ENCODE data around the gene GPR35. TPM values are rescaled to one million over a fixed set of nuclear protein-coding genes. Genes with fewer than 3 reads are reported as not detected.

The GPR35 gene
- polyA plus RNA-seq, 1 donor (not counting 4 experiments of a cell fraction or from before 2014, with no cell fraction given), result 0.04 TPM

GRCh38 chr2:240626531-240627300 is 1.4 kb downstream of the GPR35 start:
- Histone ChIP-seq H3K27ac (ENCODE audit: control insufficient read depth, insufficient read depth, low read length) (no peak overlapping the region), H2AFZ (ENCODE audit: control insufficient read depth, low read length) (no peak overlapping the region), H3K36me3 (ENCODE audit: control insufficient read depth in 2 of 2, extremely low read depth in 1 of 2, insufficient read depth in 2 of 2, low read length in 2 of 2) (no peaks in the 10 kb centered on the region), H4K20me1 (ENCODE audit: control insufficient read depth, extremely low read depth, insufficient read depth, low read length) (no peaks in the 10 kb centered on the region), H3K27me3 (ENCODE audit: control insufficient read depth, extremely low read depth, insufficient read depth, low read length) (no peaks in the 10 kb centered on the region), H3K9me1 (ENCODE audit: control insufficient read depth, extremely low read depth, insufficient read depth, low read length) (no peaks in the 10 kb centered on the region), H3K79me2 (ENCODE audit: control insufficient read depth, insufficient read depth, low read length) (no peaks in the 10 kb centered on the region), H3K4me2 (ENCODE audit: control insufficient read depth, extremely low read depth, insufficient read depth, low read depth, low read length) (no peak overlapping the region), H3K9me3 (ENCODE audit: control insufficient read depth, low read depth, low read length) (no peaks in the 10 kb centered on the region), H3K4me1 (ENCODE audit: control insufficient read depth, extremely low read depth, insufficient read depth, low read length) (no peaks in the 10 kb centered on the region), H3K4me3 (ENCODE audit: control insufficient read depth in 2 of 3, extremely low read depth in 1 of 3, insufficient read depth in 2 of 3, low read depth in 1 of 3, low read length in 3 of 3) (no peak overlapping the region), H3K9ac (ENCODE audit: control insufficient read depth, extremely low read depth, insufficient read depth, low read length) (no peak overlapping the region)
- TF ChIP-seq CTCF (optimal IDR thresholded peaks at IDR 0.05 in 1 of 3, IDR thresholded peaks at IDR 0.05 in 1 of 3, conservative IDR thresholded peaks at IDR 0.05 in 1 of 3; ENCODE audit: extremely low read depth in 1 of 3, insufficient read depth in 2 of 3, low read length in 3 of 3) (no peak), EZH2 (IDR thresholded peaks at IDR 0.05; ENCODE audit: low read length) (no peak)
- DNase-seq (ENCODE audit: low read depth, low spot score), result no peak
- dilution Hi-C loops (cut with MboI; ENCODE audit: extremely low pct_ligation_motif_present, low sequenced_read_pairs), result no loop called here
- FAIRE-seq, result no peak

- no peak for FAIRE-seq
- dilution Hi-C loops (cut with MboI; ENCODE audit: extremely low pct_ligation_motif_present, low sequenced_read_pairs), result no loop called here
- Histone ChIP-seq H3K4me2 (ENCODE audit: control insufficient read depth, extremely low read depth, insufficient read depth, low read depth, low read length) (no peak overlapping the region), H3K27ac (ENCODE audit: control insufficient read depth, insufficient read depth, low read length) (no peak overlapping the region), H3K27me3 (ENCODE audit: control insufficient read depth, extremely low read depth, insufficient read depth, low read length) (no peaks in the 10 kb centered on the region), H4K20me1 (ENCODE audit: control insufficient read depth, extremely low read depth, insufficient read depth, low read length) (no peaks in the 10 kb centered on the region), H3K79me2 (ENCODE audit: control insufficient read depth, insufficient read depth, low read length) (no peaks in the 10 kb centered on the region), H3K36me3 (ENCODE audit: control insufficient read depth in 2 of 2, extremely low read depth in 1 of 2, insufficient read depth in 2 of 2, low read length in 2 of 2) (no peaks in the 10 kb centered on the region), H3K4me3 (ENCODE audit: control insufficient read depth in 2 of 3, extremely low read depth in 1 of 3, insufficient read depth in 2 of 3, low read depth in 1 of 3, low read length in 3 of 3) (no peak overlapping the region), H3K9me1 (ENCODE audit: control insufficient read depth, extremely low read depth, insufficient read depth, low read length) (no peaks in the 10 kb centered on the region), H3K9me3 (ENCODE audit: control insufficient read depth, low read depth, low read length) (no peaks in the 10 kb centered on the region), H3K9ac (ENCODE audit: control insufficient read depth, extremely low read depth, insufficient read depth, low read length) (no peak overlapping the region), H2AFZ (ENCODE audit: control insufficient read depth, low read length) (no peak overlapping the region), H3K4me1 (ENCODE audit: control insufficient read depth, extremely low read depth, insufficient read depth, low read length) (no peaks in the 10 kb centered on the region)
- TF ChIP-seq EZH2 (IDR thresholded peaks at IDR 0.05; ENCODE audit: low read length) (no peak), CTCF (optimal IDR thresholded peaks at IDR 0.05 in 1 of 3, IDR thresholded peaks at IDR 0.05 in 1 of 3, conservative IDR thresholded peaks at IDR 0.05 in 1 of 3; ENCODE audit: extremely low read depth in 1 of 3, insufficient read depth in 2 of 3, low read length in 3 of 3) (no peak)
- DNase-seq (ENCODE audit: low read depth, low spot score), result no peak
These were observed 2.6 kb downstream of the GPR35 start for GRCh38 chr2:240627736-240628506.
